SH-SY5Y (cell line): ENCODE measurements around the gene UBL4B.

Source experiments
- GATA2 ChIP-seq: IDR thresholded peaks from 2 replicates; pipeline ENCODE4 v1.6.1; 2011; ENCODE audit warnings: mild to moderate bottlenecking, low read depth, low read length
- GATA3 ChIP-seq: IDR thresholded peaks from 2 replicates; pipeline ENCODE4 v1.6.1; 2011; ENCODE audit warnings: low read depth, mild to moderate bottlenecking, low read length, moderate library complexity

- TF ChIP-seq GATA3 (no peak), GATA2 (no peak)
Measured at GRCh38 chr1:110087812-110088738, 24.2 kb upstream of the UBL4B start.
